ENCODE measurements around the gene GAB2. TPM values are rescaled to one million over a fixed set of nuclear protein-coding genes. Genes with fewer than 3 reads are reported as not detected.
"Not testable (repeated sequence)": the region's sequence is repeated elsewhere in the genome, so short reads cannot be mapped to it uniquely, and the experiment has no call there.

The GAB2 gene
- total RNA-seq, 4 donors from 2014 or later: 22.5 to 32.8 (median 30.1) TPM

DNA sequence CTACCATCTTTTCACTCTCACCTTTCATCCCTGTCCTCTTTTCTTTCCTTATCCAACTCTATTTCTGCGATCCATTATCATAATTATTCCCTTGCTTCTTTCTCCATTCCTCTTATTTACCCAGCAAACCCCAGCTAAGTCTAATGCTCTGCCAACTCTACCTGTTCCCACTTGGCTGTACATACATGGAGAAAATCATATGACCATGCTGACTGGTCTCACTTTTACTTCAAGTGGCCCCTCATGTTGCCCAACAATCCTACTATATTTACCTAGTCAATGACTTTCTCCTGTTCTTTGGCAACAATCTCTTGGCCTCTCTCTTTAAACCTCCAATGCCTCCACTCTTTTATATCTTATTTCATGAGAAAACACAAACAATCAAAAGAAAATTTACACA lies 134.8 kb downstream of the GAB2 start:
- WGBS, 2 donors: 95 to 100% methylated on average over 1 of the region's 1 CpG
- no peak overlapping the region for H3K4me3 ChIP-seq (ENCODE audit: low read depth, poor library complexity, severe bottlenecking)
- TF ChIP-seq, protein P1, sequence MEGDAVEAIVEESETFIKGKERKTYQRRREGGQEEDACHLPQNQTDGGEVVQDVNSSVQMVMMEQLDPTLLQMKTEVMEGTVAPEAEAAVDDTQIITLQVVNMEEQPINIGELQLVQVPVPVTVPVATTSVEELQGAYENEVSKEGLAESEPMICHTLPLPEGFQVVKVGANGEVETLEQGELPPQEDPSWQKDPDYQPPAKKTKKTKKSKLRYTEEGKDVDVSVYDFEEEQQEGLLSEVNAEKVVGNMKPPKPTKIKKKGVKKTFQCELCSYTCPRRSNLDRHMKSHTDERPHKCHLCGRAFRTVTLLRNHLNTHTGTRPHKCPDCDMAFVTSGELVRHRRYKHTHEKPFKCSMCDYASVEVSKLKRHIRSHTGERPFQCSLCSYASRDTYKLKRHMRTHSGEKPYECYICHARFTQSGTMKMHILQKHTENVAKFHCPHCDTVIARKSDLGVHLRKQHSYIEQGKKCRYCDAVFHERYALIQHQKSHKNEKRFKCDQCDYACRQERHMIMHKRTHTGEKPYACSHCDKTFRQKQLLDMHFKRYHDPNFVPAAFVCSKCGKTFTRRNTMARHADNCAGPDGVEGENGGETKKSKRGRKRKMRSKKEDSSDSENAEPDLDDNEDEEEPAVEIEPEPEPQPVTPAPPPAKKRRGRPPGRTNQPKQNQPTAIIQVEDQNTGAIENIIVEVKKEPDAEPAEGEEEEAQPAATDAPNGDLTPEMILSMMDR (IDR thresholded peaks at IDR 0.05): no peak
- no peak for TF ChIP-seq POLR2A (IDR thresholded peaks at IDR 0.05)
- no peak for DNase-seq (ENCODE audit: low spot score in 2 of 2)
- intact Hi-C loops (cut with DNase I; ENCODE audit: low total_unique reads): no loop called here

DNA sequence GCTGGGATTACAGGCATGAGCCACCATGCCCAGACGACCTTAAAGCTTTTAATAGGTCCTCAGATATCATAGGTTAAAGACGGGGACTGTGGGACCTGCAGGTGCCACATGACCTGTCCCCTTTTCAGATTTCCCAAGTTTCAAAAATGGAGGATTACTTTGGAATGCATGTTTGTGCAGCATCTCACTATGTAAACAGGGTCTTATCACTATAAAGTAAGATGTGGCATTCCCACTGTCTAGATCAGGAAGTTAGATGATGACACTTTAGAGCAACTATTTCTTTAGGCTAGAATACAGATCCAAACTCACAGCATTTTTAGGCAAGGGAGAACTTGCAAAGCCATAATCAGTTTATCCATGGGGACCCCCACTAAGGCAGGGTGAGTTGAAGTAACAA lies 136.1 kb downstream of the GAB2 start:
- no peak overlapping the region for H3K4me3 ChIP-seq (ENCODE audit: low read depth, poor library complexity, severe bottlenecking)
- WGBS, 2 donors: 96 to 98% methylated on average over 2 of the region's 2 CpGs
- no peak for DNase-seq (ENCODE audit: low spot score in 2 of 2)
- no peak for TF ChIP-seq POLR2A (IDR thresholded peaks at IDR 0.05)
- TF ChIP-seq, protein P1 (IDR thresholded peaks at IDR 0.05): no peak
- intact Hi-C loops (cut with DNase I; ENCODE audit: low total_unique reads): no loop called here

DNA sequence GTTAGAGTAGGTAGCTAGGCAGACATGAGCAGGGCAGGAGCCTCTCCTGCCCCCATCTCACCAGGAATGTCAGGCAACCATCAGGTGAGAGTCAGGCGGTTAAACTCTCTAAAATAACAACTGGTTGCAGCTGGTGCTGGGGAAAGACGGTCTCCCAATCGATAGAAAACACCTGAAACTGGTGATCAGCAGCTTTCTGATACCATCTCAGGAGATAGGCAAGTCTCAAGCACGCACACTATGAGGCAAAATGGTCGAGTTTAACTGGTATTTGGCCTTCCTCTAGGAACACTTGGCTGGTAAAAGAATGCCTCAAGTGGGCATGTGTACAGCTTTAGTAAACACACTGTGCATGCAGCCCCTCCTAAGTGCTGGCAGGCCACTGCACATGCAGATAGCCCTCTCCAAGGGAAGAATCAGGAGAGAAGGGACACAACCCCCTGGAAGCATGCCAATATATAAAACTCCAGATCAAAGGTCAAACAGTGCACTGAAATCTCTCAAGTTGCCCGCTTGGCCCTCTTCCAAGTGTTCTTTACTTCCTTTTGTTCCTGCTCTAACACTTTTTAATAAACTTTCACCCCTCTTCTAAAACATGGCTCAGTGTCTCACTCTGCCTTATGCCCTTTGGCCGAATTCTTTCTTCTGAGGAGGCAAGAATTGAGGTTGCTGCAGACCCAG lies 140.2 kb downstream of the GAB2 start:
- TF ChIP-seq POLR2A (IDR thresholded peaks at IDR 0.05): no peak
- TF ChIP-seq, protein P1 (IDR thresholded peaks at IDR 0.05): no peak
- H3K4me3 ChIP-seq (ENCODE audit: low read depth, poor library complexity, severe bottlenecking): no peak overlapping the region
- no peak for DNase-seq (ENCODE audit: low spot score in 2 of 2)
- WGBS, 2 donors: 77 to 80% methylated on average over 7 of the region's 7 CpGs
- intact Hi-C loops (cut with DNase I; ENCODE audit: low total_unique reads): no loop called here

DNA sequence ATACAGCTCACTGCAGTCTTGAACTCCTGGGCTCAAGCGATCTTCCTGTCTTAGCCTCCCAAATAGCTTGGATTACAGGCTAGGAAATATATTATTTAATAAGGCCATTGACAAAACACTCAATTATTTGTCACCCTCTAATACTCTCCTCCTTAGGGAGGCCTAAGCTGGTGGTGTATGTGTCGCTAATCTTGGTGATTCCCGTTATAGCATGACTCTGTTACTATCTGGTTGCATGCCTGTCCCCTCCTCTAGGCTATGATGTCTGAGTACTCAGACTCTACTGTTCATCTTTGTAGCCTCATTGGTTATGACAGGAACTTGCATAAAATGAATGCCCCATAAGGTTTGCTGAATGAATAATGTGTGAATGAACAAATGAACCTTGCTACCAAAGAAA lies 141.3 kb downstream of the GAB2 start:
- WGBS, 2 donors: 91 to 99% methylated on average over 3 of the region's 3 CpGs
- intact Hi-C loops (cut with DNase I; ENCODE audit: low total_unique reads): no loop called here
- no peak for TF ChIP-seq POLR2A (IDR thresholded peaks at IDR 0.05)
- TF ChIP-seq, protein P1 (IDR thresholded peaks at IDR 0.05): no peak

DNA sequence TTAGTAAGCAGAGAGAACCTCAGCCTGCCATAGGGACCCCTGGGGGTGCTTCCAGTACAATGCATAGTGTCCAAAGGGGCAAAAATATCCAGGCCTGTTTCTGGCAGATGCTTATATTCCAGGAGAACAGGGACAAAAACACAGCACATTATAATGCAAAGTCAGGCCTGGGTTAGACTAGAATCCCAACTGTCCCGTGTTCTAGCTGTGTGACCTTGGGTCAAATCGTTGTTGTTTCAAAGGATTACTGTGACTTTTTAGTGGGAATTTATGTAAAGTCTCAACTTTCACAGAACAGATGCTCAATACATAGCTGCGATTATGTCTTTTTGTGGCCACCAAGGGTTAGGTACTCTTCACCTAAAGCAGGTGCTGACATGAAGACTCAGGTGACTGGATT lies 142.9 kb downstream of the GAB2 start:
- no peak overlapping the region for H3K4me3 ChIP-seq (ENCODE audit: low read depth, poor library complexity, severe bottlenecking)
- DNase-seq (ENCODE audit: low spot score in 2 of 2): no peak
- intact Hi-C loops (cut with DNase I; ENCODE audit: low total_unique reads): no loop called here
- WGBS, 2 donors: 87 to 92% methylated on average over 3 of the region's 3 CpGs
- no peak for TF ChIP-seq POLR2A (IDR thresholded peaks at IDR 0.05)
- TF ChIP-seq, protein P1 (IDR thresholded peaks at IDR 0.05): no peak

More for the DNA sequence above, 141.3 kb downstream of the GAB2 start:
- DNase-seq (ENCODE audit: low spot score in 2 of 2): no peak
- no peak overlapping the region for H3K4me3 ChIP-seq (ENCODE audit: low read depth, poor library complexity, severe bottlenecking)

DNA sequence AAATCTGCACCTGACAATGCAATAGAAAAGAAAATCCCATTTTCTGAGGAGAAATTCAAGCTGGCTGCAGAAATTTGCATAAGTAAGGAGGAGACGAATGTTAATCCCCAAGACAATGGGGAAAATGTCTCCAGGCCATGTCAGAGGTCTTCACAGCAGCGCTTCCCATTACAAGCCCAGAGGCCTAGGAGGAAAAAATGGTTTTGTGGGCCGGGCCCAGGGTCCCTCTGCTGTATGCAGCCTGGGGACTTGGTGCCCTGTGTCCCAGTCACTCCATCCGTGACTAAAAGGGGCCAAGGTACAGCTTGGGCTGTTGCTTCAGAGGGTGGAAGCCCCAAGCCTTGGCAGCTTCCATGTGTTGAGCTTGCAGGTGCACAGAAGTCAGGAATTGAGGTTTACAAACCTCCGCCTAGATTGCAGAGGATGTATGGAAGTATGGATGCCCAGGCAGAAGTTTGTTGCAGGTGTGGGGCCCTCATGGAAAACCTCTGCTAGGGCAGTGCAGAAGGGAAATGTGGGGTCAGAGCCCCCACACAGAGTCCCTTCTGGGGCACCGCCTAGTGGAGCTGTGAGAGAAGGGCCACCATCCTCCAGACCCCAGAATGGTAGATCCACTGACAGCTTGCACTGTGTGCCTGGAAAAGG lies 144.9 kb downstream of the GAB2 start:
- H3K4me3 ChIP-seq (ENCODE audit: low read depth, poor library complexity, severe bottlenecking); DNase-seq (ENCODE audit: low spot score in 2 of 2); intact Hi-C loops (cut with DNase I; ENCODE audit: low total_unique reads): not testable (repeated sequence)
- 80 to 88% methylated on average over 6 of the region's 6 CpGs for WGBS, 2 donors

DNA sequence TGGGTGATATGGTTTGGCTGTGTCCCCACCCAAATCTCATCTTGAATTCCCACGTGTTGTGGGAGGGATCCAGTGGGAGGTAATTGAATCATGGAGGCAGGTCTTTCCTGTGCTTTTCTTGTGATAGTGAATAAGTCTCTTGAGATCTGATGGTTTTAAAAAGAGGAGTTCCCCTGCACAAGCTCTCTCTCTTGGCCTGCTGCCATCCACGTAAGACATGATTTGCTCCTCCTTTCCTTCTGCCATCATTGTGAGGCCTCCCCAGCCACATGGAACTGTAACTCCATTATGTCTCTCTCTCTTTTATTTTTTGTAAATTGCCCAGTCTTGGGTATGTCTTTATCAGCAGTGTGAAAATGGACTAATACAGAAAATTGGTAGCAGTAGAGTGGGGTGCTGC lies 145.8 kb downstream of the GAB2 start:
- WGBS, 2 donors: 75 to 83% methylated on average over 2 of the region's 2 CpGs
- DNase-seq (ENCODE audit: low spot score in 2 of 2); intact Hi-C loops (cut with DNase I; ENCODE audit: low total_unique reads); H3K4me3 ChIP-seq (ENCODE audit: low read depth, poor library complexity, severe bottlenecking): not testable (repeated sequence)

All from lower leg skin (tissue), 4 donors.